Measurements from ENCODE around the gene TFAP2D. TPM values are rescaled to one million over a fixed set of nuclear protein-coding genes. Genes with fewer than 3 reads are reported as not detected.

Gene TFAP2D
- total and polyA plus RNA-seq, 2 experiments from 2014 or later: 0.23 TPM; not detected in 1

GRCh38 chr6:50699051-50699775, 14.1 kb upstream of the TFAP2D start:
- Histone ChIP-seq H2AFZ (no peak overlapping the region), H3K79me2 (no peaks in the 10 kb centered on the region), H3K27ac (no peak overlapping the region), H4K20me1 (ENCODE audit: insufficient read depth, poor library complexity, severe bottlenecking) (no peaks in the 10 kb centered on the region), H3K4me2 (no peak overlapping the region), H3K9me3 (ENCODE audit: low read depth) (no peaks in the 10 kb centered on the region), H3K4me3 (no peak overlapping the region), H3K36me3 (replicated peaks; ENCODE audit: insufficient read depth, low read depth) (no peaks in the 10 kb centered on the region), H3K9me2 (replicated peaks; ENCODE audit: insufficient read depth) (no peaks in the 10 kb centered on the region), H3K27me3 (peaks cover 10% of the 10 kb centered on the region), H3K4me1 (ENCODE audit: insufficient read depth) (no peaks in the 10 kb centered on the region)
- 23% methylated on average over 11 of the region's 11 CpGs for WGBS (ENCODE audit: low lambda C conversion rate, missing lambda C conversion rate)
- DNase-seq (ENCODE audit: low spot score): no peak
- TF ChIP-seq EZH2 (IDR thresholded peaks at IDR 0.05; ENCODE audit: borderline replicate concordance): no peak
- TF ChIP-seq CTCF (IDR thresholded peaks at IDR 0.05; ENCODE audit: poor library complexity): no peak
- no peak for TF ChIP-seq EZH2phosphoT487 (IDR thresholded peaks at IDR 0.05; ENCODE audit: low read depth, severe bottlenecking, unreplicated experiment)

GRCh38 chr6:50706575-50706974, 6.8 kb upstream of the TFAP2D start:
- no peaks in the 10 kb centered on the region for H3K9me2 ChIP-seq (replicated peaks; ENCODE audit: insufficient read depth)
- H3K4me3 ChIP-seq: no peak overlapping the region
- no peaks in the 10 kb centered on the region for H3K4me1 ChIP-seq (ENCODE audit: insufficient read depth)
- no peaks in the 10 kb centered on the region for H3K9me3 ChIP-seq (ENCODE audit: low read depth)
- H3K27me3 ChIP-seq: peaks cover 75% of the 10 kb centered on the region
- TF ChIP-seq EZH2 (IDR thresholded peaks at IDR 0.05; ENCODE audit: borderline replicate concordance) (no peak), EZH2phosphoT487 (IDR thresholded peaks at IDR 0.05; ENCODE audit: low read depth, severe bottlenecking, unreplicated experiment) (no peak), CTCF (IDR thresholded peaks at IDR 0.05; ENCODE audit: poor library complexity) (no peak)
- WGBS (ENCODE audit: low lambda C conversion rate, missing lambda C conversion rate): 4% methylated on average over 23 of the region's 23 CpGs
- no peaks in the 10 kb centered on the region for H4K20me1 ChIP-seq (ENCODE audit: insufficient read depth, poor library complexity, severe bottlenecking)
- H3K4me2 ChIP-seq: no peak overlapping the region
- no peak overlapping the region for H2AFZ ChIP-seq
- no peaks in the 10 kb centered on the region for H3K36me3 ChIP-seq (replicated peaks; ENCODE audit: insufficient read depth, low read depth)
- DNase-seq (ENCODE audit: low spot score): no peak
- H3K79me2 ChIP-seq: no peaks in the 10 kb centered on the region
- no peak overlapping the region for H3K27ac ChIP-seq

- H3K9me2 ChIP-seq (replicated peaks; ENCODE audit: insufficient read depth): no peaks in the 10 kb centered on the region
- H3K27ac ChIP-seq: no peak overlapping the region
- TF ChIP-seq EZH2phosphoT487 (IDR thresholded peaks at IDR 0.05; ENCODE audit: low read depth, severe bottlenecking, unreplicated experiment) (no peak), CTCF (IDR thresholded peaks at IDR 0.05; ENCODE audit: poor library complexity) (no peak), EZH2 (IDR thresholded peaks at IDR 0.05; ENCODE audit: borderline replicate concordance) (no peak)
- no peaks in the 10 kb centered on the region for H3K79me2 ChIP-seq
- WGBS (ENCODE audit: low lambda C conversion rate, missing lambda C conversion rate): 7% methylated on average over 7 of the region's 7 CpGs
- H3K4me3 ChIP-seq: no peak overlapping the region
- H3K9me3 ChIP-seq (ENCODE audit: low read depth): no peaks in the 10 kb centered on the region
- no peak for DNase-seq (ENCODE audit: low spot score)
- H2AFZ ChIP-seq: no peak overlapping the region
- H3K36me3 ChIP-seq (replicated peaks; ENCODE audit: insufficient read depth, low read depth): no peaks in the 10 kb centered on the region
- no peak overlapping the region for H3K4me2 ChIP-seq
- H4K20me1 ChIP-seq (ENCODE audit: insufficient read depth, poor library complexity, severe bottlenecking): no peaks in the 10 kb centered on the region
- H3K27me3 ChIP-seq: peaks cover 81% of the 10 kb centered on the region
- no peaks in the 10 kb centered on the region for H3K4me1 ChIP-seq (ENCODE audit: insufficient read depth)
Observed at GRCh38 chr6:50707191-50707590, 6.1 kb upstream of the TFAP2D start.

Measured in hepatocyte (in vitro differentiated cells).